Stimulated activated naive CD8-positive, alpha-beta T cell treated with anti-CD3 and anti-CD28 coated beads, Interleukin-15, Interleukin-2, amounts not matched to agents 100 U/mL and 50 U/mL, for 24 hours (primary cell): ENCODE data around the gene TSHZ2.
A peak's percentile ranks its signal among the peaks of the same experiment; 100 is the strongest.

Experiments
- ATAC-seq: fragments of 150-1000 bp; cut with Tn5 transposase; one replicate; pipeline ENCODE4 v1.10.0; 2021
- DNase-seq: peaks from one replicate; pipeline ENCODE4 v3.0.0; 2021

The TSHZ2 gene

DNA sequence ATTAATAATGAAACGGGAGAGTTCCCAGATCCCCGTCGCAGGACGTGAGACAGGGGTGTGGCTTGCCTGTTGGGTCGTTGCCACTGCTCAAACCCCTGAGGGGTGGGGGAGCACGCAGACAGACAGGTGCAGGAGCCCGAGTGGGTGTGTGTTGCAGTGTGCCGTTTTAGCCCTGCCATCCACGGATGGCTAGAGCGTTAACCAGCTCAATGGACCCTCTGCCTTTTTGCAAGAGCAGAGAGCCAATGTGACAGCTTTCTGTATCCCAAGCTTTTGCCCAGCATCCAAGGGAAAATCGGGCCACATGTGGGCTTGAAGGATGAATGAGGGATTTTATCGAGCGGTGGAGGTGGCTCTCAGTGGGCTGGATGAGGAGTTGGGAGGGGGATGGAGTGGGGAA is 237.9 kb downstream of the TSHZ2 start:
- ATAC-seq (no peak), DNase-seq (no peak)

DNA sequence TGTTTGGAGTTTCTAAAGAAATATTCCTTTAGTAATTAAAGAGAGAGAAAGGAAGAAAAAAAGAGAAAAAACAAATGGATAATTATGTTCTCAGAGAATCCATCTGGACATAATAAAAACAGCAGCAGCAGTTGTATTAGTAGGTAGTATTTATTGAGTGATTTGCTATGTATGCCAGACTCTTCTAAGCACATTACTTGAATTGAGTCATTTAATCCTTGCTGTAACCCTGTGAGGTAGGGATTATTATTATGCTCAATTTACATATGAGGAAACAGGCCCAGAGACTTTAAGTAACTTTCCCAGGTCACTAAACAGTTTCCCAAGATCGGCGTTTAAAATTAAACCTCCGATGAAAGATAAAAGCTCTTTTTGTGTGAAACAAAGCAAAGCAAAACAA is 238.8 kb downstream of the TSHZ2 start:
- ATAC-seq (no peak), DNase-seq (no peak)

DNA sequence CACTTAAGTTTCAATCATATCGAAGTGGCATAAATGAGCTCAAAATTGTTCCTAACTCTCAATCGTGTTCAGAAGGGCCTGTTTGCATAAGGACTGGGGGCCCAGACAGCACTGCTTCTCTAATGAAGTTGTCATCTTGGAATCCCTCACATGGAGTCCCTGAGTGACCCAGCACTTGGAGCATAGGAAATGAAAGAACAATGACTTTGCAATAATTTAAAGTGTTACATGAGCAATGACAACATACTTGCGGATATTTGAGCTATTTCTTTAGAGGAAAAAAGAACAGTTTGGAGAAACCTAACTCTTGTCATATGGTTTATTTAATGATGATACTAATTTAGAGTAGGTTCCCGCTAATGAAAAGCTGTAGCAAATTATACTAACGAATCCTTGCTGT is 239.9 kb downstream of the TSHZ2 start:
- no peak for ATAC-seq
- DNase-seq = no peak

DNA sequence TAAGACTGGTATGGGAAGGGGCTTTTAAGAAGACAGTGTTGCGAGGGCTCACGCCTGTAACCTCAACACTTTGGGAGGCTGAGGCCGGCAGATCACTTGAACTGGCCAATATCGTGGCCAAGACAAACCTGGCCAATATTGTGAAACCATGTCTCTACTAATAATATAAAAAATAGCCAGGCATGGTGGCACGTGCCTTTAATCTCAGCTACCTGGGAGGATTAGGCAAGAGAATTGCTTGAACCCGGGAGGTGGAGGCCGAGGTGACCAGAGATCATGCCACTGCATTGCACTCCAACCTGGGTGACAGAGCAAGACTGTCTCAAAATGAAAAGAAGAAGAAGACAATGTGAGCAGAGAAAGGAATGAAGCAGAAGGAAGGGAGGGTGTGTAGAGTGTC is 242.2 kb downstream of the TSHZ2 start:
- DNase-seq = no peak
- ATAC-seq = no peak

- no peak for ATAC-seq
Observed at GRCh38 chr20:53215166-53215565, 243.0 kb downstream of the TSHZ2 start.

DNA sequence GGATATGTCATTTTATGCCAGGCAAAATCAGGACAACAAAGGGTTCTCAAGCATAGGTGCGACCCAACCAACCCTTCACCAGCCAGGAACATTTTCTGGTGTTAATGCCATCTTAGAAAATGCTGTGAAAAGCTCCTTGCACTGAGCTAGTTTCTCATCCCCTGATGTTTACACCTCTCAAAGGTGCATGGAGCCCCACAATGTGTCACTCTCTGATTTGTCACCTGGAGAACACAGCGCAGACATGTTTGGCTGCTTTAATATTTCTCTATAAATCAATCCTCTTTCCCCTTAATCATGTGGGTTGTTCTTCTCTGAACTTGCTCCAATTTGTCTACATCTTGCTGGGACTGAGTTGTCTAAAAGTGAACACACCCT is 244.3 kb downstream of the TSHZ2 start:
- ATAC-seq = no peak

More at GRCh38 chr20:53215166-53215565, 243.0 kb downstream of the TSHZ2 start:
- no peak for DNase-seq

GRCh38 chr20:53216856-53217576 is 244.9 kb downstream of the TSHZ2 start:
- ATAC-seq (peak; percentile 80), DNase-seq (peak; percentile 88)

More for the DNA sequence above, 244.3 kb downstream of the TSHZ2 start:
- DNase-seq = no peak

DNA sequence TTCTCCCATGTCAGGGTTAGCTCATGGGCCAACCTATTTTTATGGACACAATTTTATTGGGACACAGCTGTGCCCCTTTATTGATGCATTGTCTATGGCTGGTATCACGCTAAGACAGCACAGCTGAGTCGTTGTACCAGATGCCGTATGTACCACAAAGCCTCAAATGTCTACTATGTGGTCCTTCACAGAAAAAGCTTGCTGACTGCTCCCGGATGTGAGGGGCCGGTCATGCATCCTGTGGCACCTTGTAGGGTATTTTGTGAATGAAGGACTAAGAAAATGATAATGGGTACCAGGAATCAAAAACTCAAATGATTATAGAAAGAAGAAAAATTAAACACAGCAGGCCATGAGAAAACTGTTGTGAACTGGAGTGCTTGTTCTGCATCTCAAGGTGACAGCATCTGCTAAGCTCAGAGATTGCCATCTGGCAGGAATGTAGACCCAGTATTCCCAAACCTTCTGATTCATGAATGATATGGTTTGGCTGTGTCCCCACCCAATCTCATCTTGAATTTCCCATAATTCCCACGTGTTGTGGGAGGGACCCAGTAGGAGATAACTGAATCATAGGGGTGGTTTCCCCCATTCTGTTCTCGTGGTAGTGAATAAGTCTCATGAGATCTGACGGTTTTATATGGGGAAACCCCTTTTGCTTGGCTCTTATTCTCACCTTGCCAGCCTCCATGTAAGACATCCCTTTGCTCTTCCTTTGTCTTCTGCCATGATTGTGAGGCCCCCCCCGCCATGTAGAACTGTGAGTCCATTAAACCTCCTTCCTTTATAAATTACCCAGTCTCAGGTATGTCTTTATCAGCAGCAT is 248.5 kb downstream of the TSHZ2 start:
- DNase-seq (no peak), ATAC-seq (no peak)

GRCh38 chr20:53221731-53222130 is 249.6 kb downstream of the TSHZ2 start:
- DNase-seq = no peak
- ATAC-seq = no peak

- ATAC-seq = no peak
Observed at GRCh38 chr20:53222416-53222815, 250.3 kb downstream of the TSHZ2 start.

GRCh38 chr20:53222932-53223331 is 250.8 kb downstream of the TSHZ2 start:
- ATAC-seq (no peak), DNase-seq (no peak)

More at GRCh38 chr20:53222416-53222815, 250.3 kb downstream of the TSHZ2 start:
- DNase-seq = no peak

GRCh38 chr20:53223626-53224172 is 251.5 kb downstream of the TSHZ2 start:
- DNase-seq (no peak), ATAC-seq (no peak)

DNA sequence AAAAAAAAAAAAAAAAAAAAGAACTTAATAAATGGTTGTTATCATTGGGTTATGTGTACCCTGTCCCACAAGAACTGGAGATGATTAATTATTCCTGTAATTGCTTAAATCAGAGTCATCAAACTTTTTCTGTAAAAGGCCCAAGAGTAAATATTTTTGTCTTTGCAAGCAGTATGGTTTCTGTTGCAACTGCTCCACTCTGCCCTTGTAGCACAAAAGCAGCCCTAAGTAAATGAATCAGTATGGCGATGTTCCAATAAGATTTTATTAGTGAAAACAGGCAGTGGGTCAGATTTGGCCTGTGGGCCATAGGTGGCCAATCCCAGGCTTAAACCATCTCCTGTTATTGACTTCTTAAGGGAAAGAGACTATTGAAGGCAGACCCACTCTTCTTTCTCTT is 252.7 kb downstream of the TSHZ2 start:
- ATAC-seq = no peak
- no peak for DNase-seq

DNA sequence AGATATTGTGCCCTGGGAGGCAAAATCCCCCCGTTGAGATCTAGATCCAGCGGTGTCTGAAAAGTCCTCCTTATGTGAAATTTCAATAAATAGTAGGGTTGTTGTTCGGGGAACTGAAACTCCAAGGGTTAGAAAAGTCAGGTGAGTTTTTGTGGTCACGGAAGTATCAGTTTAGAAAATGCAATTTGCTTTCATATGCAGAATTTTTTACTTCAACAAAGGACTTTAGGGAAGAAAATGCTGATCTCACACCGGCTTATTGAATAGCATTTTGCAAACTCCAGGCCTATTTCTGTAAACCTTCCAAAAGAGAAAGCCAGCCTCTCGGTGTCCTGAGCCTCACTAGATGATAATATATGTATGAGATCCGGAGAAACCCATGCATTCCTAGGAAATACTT is 254.7 kb downstream of the TSHZ2 start:
- DNase-seq (no peak), ATAC-seq (no peak)

DNA sequence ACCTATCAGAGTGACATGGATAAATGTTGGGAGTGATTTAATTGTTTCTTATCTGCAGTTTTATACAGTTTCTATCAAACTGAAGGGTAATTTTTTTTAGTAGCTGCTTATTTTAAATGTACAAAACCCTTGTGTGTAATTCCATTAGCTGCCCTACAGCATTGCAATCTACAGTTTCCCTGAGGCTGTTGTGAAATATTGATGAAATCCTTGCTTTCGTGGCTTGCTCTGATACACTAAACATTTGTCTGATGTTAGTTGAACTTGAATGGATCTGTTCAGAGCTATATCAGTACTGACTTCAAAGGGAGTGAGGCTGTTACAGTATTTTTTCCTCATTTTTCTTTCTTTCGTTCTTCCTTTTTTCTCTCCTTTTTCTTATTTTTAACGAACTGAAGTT is 255.4 kb downstream of the TSHZ2 start:
- DNase-seq (no peak), ATAC-seq (no peak)

- no peak for ATAC-seq
Observed at GRCh38 chr20:53231061-53231460, 258.9 kb downstream of the TSHZ2 start.

GRCh38 chr20:53237461-53237860 is 265.3 kb downstream of the TSHZ2 start:
- DNase-seq = no peak
- no peak for ATAC-seq

More at GRCh38 chr20:53231061-53231460, 258.9 kb downstream of the TSHZ2 start:
- DNase-seq = no peak

- no peak for DNase-seq
- ATAC-seq = no peak
Observed at GRCh38 chr20:53238121-53238660, 266.0 kb downstream of the TSHZ2 start.

- no peak for DNase-seq
- no peak for ATAC-seq
Observed at GRCh38 chr20:53243152-53243551, 271.0 kb downstream of the TSHZ2 start.

DNA sequence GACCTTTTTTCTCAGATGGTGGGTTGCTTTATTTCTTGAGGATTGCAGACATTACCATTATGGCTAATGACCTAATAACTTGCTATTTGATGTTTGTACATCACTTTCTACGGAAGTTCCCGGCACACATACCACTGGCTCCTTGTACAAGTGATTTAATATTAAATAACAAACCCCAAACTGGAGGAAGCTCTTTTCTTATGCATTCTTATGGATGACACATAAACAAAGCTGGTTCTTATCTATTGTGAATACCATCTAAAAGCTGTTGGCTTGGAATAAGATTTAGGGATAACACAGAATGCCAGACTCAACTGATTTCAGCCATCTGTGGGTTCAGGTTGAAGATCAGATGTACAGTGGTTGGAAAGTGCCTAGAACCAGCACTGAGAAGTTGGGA is 272.6 kb downstream of the TSHZ2 start:
- ATAC-seq (no peak), DNase-seq (no peak)

GRCh38 chr20:53245574-53245973 is 273.4 kb downstream of the TSHZ2 start:
- DNase-seq (no peak), ATAC-seq (no peak)

- DNase-seq = no peak
- ATAC-seq = no peak
Observed at GRCh38 chr20:53247468-53248103, 275.4 kb downstream of the TSHZ2 start.
